Neural progenitor cell (in vitro differentiated cells): ENCODE data around the gene PDLIM5. TPM values are rescaled to one million over a fixed set of nuclear protein-coding genes. Genes with fewer than 3 reads are reported as not detected.
"Not testable (repeated sequence)": the region's sequence is repeated elsewhere in the genome, so short reads cannot be mapped to it uniquely, and the experiment has no call there.

Source experiments
- DNase-seq: peaks from one replicate; pipeline ENCODE4 v3.0.0-alpha.2; 2016; ENCODE audit warnings: low spot score
- H2AFZ ChIP-seq: fragments of 200-600 bp; sonication (generic); replicated peaks from 2 replicates; pipeline ENCODE4 v1.6.1; 2016; ENCODE audit warnings: antibody characterized with exemption
- H3F3A ChIP-seq: fragments of 200-600 bp; sonication (generic); 2 replicates; pipeline ENCODE4 v1.6.1; 2016; ENCODE audit warnings: antibody characterized with exemption, low read depth
- H3K27ac ChIP-seq: fragments of 200-600 bp; sonication (generic); 2 replicates; pipeline ENCODE4 v1.5.1; 2016; ENCODE audit warnings: mild to moderate bottlenecking
- H3K27me3 ChIP-seq: fragments of 200-600 bp; sonication (generic); 2 replicates; pipeline ENCODE4 v1.6.1; 2016; ENCODE audit warnings: mild to moderate bottlenecking, moderate library complexity
- H3K36me3 ChIP-seq: fragments of 200-600 bp; sonication (generic); 2 replicates; pipeline ENCODE4 v1.5.1; 2016
- H3K4me1 ChIP-seq: fragments of 200-600 bp; sonication (generic); 2 replicates; pipeline ENCODE4 v1.6.1; 2016; ENCODE audit warnings: mixed run types
- H3K4me2 ChIP-seq: fragments of 200-600 bp; sonication (generic); 2 replicates; pipeline ENCODE4 v1.6.1; 2016
- H3K4me3 ChIP-seq: fragments of 200-600 bp; sonication (generic); 2 replicates; pipeline ENCODE4 v1.5.1; 2016
- H3K79me2 ChIP-seq: fragments of 200-600 bp; sonication (generic); 2 replicates; pipeline ENCODE4 v1.6.1; 2016; ENCODE audit warnings: low read depth
- H3K9ac ChIP-seq: fragments of 200-600 bp; sonication (generic); 2 replicates; pipeline ENCODE4 v1.6.1; 2016
- H3K9me3 ChIP-seq: fragments of 200-600 bp; sonication (generic); 2 replicates; pipeline ENCODE4 v1.5.1; 2016; ENCODE audit warnings: low read depth
- H4K20me1 ChIP-seq: fragments of 200-600 bp; sonication (generic); 2 replicates; pipeline ENCODE4 v1.6.1; 2016; ENCODE audit warnings: low read depth
- H3K27ac Mint-ChIP-seq: 3 replicates; pipeline ENCODE4 v1.8.0; 2021; ENCODE audit warnings: mixed read lengths
- H3K27me3 Mint-ChIP-seq: 2 replicates; pipeline ENCODE4 v1.8.0; 2022; ENCODE audit warnings: low read depth, mild to moderate bottlenecking, inconsistent platforms, moderate library complexity, mixed read lengths; ENCODE audit not compliant: insufficient read depth
- H3K36me3 Mint-ChIP-seq: 3 replicates; pipeline ENCODE4 v1.8.0; 2021; ENCODE audit warnings: mixed read lengths
- H3K4me1 Mint-ChIP-seq: 3 replicates; pipeline ENCODE4 v1.8.0; 2021; ENCODE audit warnings: mixed read lengths
- H3K4me3 Mint-ChIP-seq: 3 replicates; pipeline ENCODE4 v1.8.0; 2021; ENCODE audit warnings: mild to moderate bottlenecking, moderate library complexity, mixed read lengths
- H3K9me3 Mint-ChIP-seq: 3 replicates; pipeline ENCODE4 v1.8.0; 2020; ENCODE audit warnings: mixed read lengths
- EZH2 ChIP-seq: fragments of 200-600 bp; sonication (generic); IDR thresholded peaks from 2 replicates; pipeline ENCODE4 v1.6.1; 2017; ENCODE audit warnings: antibody characterized with exemption, mild to moderate bottlenecking, moderate library complexity
- EZH2phosphoT487 ChIP-seq: fragments of 200-600 bp; sonication (generic); IDR thresholded peaks from 2 replicates; pipeline ENCODE4 v1.6.1; 2017; ENCODE audit warnings: antibody characterized with exemption
- total RNA-seq: library from RNA; depleted of rRNA; stranded (reverse); fragments of >200 nt; gene quantifications from 2 replicates; pipeline ENCODE4 v1.2.3, GENCODE V29; 2015; ENCODE audit warnings: low replicate concordance
- TF ChIP-seq, protein P1 (sequence below): fragments of 200-600 bp; sonication (generic); IDR thresholded peaks from 2 replicates; pipeline ENCODE4 v1.5.1; 2017; ENCODE audit warnings: antibody characterized with exemption, mild to moderate bottlenecking

The PDLIM5 gene
- total RNA-seq, 1 donor from 2014 or later = 68.4 TPM

DNA sequence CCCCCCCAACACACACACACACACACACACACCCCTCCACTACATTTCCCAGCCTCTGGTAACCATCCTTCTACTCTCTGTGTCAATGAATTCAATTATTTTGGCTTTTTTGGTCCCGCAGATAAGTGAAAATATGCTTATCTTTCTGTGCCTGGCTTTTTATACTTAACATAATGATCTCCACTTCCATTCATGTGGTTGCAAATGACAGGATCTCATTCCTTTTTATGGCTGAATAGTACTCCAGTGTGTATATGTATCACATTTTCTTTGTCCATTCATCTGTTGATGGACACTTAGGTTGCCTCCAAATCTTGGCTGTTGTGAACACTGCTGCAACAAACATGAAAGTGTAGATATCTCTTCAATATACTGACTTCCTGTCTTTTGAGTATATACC, 59.8 kb downstream of the PDLIM5 start:
- no peaks in the 10 kb centered on the region for H3K4me1 ChIP-seq
- H3F3A ChIP-seq = no peaks in the 10 kb centered on the region
- no peak overlapping the region for H3K4me2 ChIP-seq
- no peak overlapping the region for H3K4me3 ChIP-seq
- Mint-ChIP-seq H3K27me3 (peaks cover 4% of the 10 kb centered on the region), H3K4me3 (no peak overlapping the region), H3K27ac (no peak overlapping the region), H3K4me1 (no peaks in the 10 kb centered on the region), H3K36me3 (peaks cover 33% of the 10 kb centered on the region), H3K9me3 (peaks cover 27% of the 10 kb centered on the region)
- H3K27me3 ChIP-seq = no peaks in the 10 kb centered on the region
- no peaks in the 10 kb centered on the region for H3K9me3 ChIP-seq
- no peaks in the 10 kb centered on the region for H4K20me1 ChIP-seq
- H3K36me3 ChIP-seq = no peaks in the 10 kb centered on the region
- H3K27ac ChIP-seq = no peak overlapping the region
- TF ChIP-seq EZH2 = no peak
- TF ChIP-seq EZH2phosphoT487 = no peak
- TF ChIP-seq, protein P1, sequence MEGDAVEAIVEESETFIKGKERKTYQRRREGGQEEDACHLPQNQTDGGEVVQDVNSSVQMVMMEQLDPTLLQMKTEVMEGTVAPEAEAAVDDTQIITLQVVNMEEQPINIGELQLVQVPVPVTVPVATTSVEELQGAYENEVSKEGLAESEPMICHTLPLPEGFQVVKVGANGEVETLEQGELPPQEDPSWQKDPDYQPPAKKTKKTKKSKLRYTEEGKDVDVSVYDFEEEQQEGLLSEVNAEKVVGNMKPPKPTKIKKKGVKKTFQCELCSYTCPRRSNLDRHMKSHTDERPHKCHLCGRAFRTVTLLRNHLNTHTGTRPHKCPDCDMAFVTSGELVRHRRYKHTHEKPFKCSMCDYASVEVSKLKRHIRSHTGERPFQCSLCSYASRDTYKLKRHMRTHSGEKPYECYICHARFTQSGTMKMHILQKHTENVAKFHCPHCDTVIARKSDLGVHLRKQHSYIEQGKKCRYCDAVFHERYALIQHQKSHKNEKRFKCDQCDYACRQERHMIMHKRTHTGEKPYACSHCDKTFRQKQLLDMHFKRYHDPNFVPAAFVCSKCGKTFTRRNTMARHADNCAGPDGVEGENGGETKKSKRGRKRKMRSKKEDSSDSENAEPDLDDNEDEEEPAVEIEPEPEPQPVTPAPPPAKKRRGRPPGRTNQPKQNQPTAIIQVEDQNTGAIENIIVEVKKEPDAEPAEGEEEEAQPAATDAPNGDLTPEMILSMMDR = no peak
- no peak overlapping the region for H2AFZ ChIP-seq
- no peak for DNase-seq
- no peak overlapping the region for H3K9ac ChIP-seq
- H3K79me2 ChIP-seq = peaks cover 22% of the 10 kb centered on the region

GRCh38 chr4:94513532-94513931, 61.8 kb downstream of the PDLIM5 start:
- H3K4me1 ChIP-seq, H4K20me1 ChIP-seq, H3K9ac ChIP-seq, H3K4me2 ChIP-seq, H3K27ac Mint-ChIP-seq, H3K27me3 Mint-ChIP-seq, H3K4me1 Mint-ChIP-seq, DNase-seq, H3K4me3 Mint-ChIP-seq, H3K36me3 ChIP-seq, H3K4me3 ChIP-seq, H3K9me3 ChIP-seq, H3F3A ChIP-seq, H3K27me3 ChIP-seq, H3K27ac ChIP-seq, H2AFZ ChIP-seq: not testable (repeated sequence)
- Mint-ChIP-seq H3K9me3 (peaks cover 27% of the 10 kb centered on the region), H3K36me3 (peaks cover 33% of the 10 kb centered on the region)
- H3K79me2 ChIP-seq = peaks cover 27% of the 10 kb centered on the region

GRCh38 chr4:94515365-94515764, 63.6 kb downstream of the PDLIM5 start:
- Mint-ChIP-seq H3K27ac (no peak overlapping the region), H3K9me3 (peaks cover 27% of the 10 kb centered on the region), H3K4me3 (no peak overlapping the region), H3K27me3 (peaks cover 4% of the 10 kb centered on the region), H3K4me1 (no peaks in the 10 kb centered on the region), H3K36me3 (peaks cover 26% of the 10 kb centered on the region)
- Histone ChIP-seq H3K4me1 (no peaks in the 10 kb centered on the region), H4K20me1 (no peaks in the 10 kb centered on the region), H3K4me3 (no peak overlapping the region), H3K27ac (no peak overlapping the region), H3K4me2 (no peak overlapping the region), H2AFZ (no peak overlapping the region), H3K9me3 (no peaks in the 10 kb centered on the region), H3F3A (no peaks in the 10 kb centered on the region), H3K79me2 (peaks cover 29% of the 10 kb centered on the region), H3K27me3 (no peaks in the 10 kb centered on the region), H3K36me3 (no peaks in the 10 kb centered on the region), H3K9ac (no peak overlapping the region)
- TF ChIP-seq EZH2 (no peak), EZH2phosphoT487 (no peak)
- TF ChIP-seq, protein P1 = no peak
- DNase-seq = no peak

GRCh38 chr4:94516067-94516466, 64.3 kb downstream of the PDLIM5 start:
- Mint-ChIP-seq H3K4me3 (no peak overlapping the region), H3K4me1 (no peaks in the 10 kb centered on the region), H3K27ac (no peak overlapping the region), H3K36me3 (peaks cover 26% of the 10 kb centered on the region), H3K27me3 (peaks cover 4% of the 10 kb centered on the region), H3K9me3 (peaks cover 27% of the 10 kb centered on the region)
- H3K4me1 ChIP-seq = no peaks in the 10 kb centered on the region
- H3K4me2 ChIP-seq = no peak overlapping the region
- H3K4me3 ChIP-seq = no peak overlapping the region
- H3K9me3 ChIP-seq = no peaks in the 10 kb centered on the region
- H4K20me1 ChIP-seq = no peaks in the 10 kb centered on the region
- H3K36me3 ChIP-seq = no peaks in the 10 kb centered on the region
- DNase-seq = no peak
- TF ChIP-seq EZH2phosphoT487 (no peak), EZH2 (no peak)
- TF ChIP-seq, protein P1 = no peak
- H3K79me2 ChIP-seq = peaks cover 31% of the 10 kb centered on the region
- H3F3A ChIP-seq = no peaks in the 10 kb centered on the region
- no peak overlapping the region for H2AFZ ChIP-seq
- H3K9ac ChIP-seq = no peak overlapping the region
- no peak overlapping the region for H3K27ac ChIP-seq
- H3K27me3 ChIP-seq = no peaks in the 10 kb centered on the region
